Nucleus accumbens (tissue), 56 donors: ENCODE measurements around the gene PTPRS.
A peak's percentile ranks its signal among the peaks of the same experiment; 100 is the strongest.
"Not testable (repeated sequence)": the region's sequence is repeated elsewhere in the genome, so short reads cannot be mapped to it uniquely, and the experiment has no call there.

Experiments used
- DNase-seq, 56 donors: peaks; one replicate each; lab custom pipeline; 2025; lab: John Stamatoyannopoulos, UW

The PTPRS gene

DNA sequence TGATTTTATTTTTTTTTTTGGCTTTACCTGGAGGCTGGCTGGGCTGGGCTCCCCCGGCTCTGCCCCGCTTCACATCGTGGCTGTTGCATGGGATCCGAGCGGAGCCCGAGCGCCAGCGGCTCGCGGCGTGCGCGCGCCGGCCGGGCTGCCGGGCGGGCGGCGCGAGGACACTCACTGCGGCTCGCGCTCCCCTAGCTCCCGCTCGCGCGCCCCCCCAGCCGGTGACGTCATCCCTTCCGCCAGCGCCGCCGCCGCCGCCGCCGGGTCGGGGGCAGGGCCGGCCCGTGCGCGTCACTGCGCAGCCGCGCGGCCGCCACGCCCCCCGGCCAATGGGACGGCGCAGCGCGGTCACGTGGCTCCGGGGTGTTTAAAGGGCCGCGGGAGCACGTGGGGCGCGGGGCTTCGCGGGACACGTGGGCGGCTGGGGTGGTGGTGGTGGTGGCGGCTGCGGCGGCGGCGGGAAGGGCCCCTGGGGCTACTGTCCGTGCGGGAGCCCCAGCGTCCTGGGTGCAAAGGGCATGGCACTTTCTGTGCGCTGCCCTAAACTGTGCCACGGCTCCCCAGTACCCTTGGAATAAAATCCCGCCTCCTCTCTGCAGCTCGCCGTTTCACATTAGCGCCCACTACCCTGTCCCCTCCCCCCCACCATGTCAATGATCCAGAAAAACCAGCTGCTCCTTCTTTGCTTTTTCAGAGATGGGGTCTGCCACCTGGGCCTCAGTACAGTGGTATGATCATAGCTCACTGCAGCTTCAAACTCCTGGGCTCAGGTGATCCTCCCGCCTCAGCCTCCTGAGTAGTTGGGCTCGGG, at the start of gene PTPRS:
TSS of gene PTPRS (minus strand) at position 176 of the 811 bp plus-strand sequence. CDS start 54,672 bp downstream, outside the sequence.
- peak in 54 of 56 donors; percentile 40 to 92 (median 77) for DNase-seq

DNA sequence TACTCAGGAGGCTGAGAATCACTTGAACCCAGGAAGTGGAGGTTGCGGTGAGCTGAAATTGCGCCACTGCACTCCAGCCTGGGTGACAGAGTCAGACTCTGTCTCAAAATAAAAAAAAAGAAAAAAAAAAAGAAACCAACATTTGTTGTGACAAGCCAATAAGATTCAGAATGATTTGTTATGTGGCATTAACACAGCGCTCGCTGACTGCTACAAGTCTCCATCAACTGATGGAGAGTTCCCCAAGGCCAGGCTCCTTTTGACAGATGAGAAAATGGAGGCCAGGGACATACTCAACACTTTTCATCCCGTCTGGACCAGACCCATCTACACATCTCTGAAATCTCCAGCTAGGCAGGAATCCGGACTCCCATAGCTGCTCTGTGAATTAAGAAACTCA, 48.7 kb upstream of the PTPRS start:
- no peak for DNase-seq

GRCh38 chr19:5387472-5387871, 46.9 kb upstream of the PTPRS start:
- no peak for DNase-seq

DNA sequence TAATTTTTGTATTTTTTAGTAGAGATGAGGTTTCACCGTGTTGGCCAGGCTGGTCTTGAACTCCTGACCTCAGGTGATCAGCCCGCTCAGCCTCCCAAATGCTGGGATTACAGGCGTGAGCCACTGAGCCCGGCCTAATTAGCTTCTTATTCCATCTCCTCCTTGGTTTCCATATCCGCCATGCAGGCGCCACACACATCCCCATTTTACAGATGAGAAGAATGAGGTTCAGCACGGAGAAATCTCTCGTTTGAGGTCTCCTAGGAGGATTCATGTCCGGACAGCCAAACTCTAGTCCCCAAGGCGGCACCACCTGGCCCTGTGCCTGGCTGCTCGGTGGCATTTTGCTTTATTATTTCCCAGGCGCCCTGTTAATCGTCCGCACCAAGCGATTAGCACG, 46.2 kb upstream of the PTPRS start:
- no peak for DNase-seq

- not testable (repeated sequence) for DNase-seq
Observed at GRCh38 chr19:5381197-5381596, 40.6 kb upstream of the PTPRS start.

GRCh38 chr19:5380215-5380919, 39.8 kb upstream of the PTPRS start:
- no peak for DNase-seq

DNA sequence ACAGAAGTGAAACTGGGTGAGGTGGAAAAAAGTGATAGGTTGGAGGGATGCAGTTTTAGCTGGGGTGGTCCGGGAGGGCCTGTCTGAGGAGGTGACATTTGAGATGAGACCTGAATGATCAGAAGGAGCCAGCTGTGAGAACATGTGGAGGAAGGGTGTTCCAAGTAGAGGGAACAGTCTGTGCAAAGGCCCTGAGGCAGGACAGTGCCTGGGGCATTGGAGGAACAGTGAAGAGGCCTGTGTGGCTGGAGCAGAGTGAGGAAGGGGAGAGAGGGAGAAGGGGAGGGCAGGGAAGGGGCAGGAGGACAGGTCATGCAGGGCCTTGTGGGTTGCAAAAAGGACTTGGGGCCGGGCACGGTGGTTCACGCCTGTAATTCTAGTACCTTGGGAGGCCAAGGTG, 36.3 kb upstream of the PTPRS start:
- DNase-seq, result no peak

GRCh38 chr19:5372572-5373200, 32.1 kb upstream of the PTPRS start:
- DNase-seq, result no peak

GRCh38 chr19:5369962-5370367, 29.4 kb upstream of the PTPRS start:
- DNase-seq, result peak in 11 of 56 donors; percentile 1 to 58 (median 3)

DNA sequence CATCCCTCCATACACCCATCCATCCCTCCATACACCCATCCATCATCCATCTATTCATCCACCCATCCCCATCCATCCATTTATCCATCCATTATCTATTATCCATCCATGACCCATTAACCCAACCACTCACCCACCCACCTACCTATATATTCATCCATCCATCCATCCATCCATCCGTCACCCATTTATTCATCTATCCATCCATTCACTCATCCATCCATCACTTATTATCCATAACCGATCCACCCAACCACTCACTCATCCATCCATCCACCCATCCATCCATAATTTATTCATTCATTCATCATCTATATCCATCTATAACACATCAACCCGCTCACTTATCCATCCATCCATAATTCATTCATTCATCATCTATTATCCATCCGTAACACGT, 28.7 kb upstream of the PTPRS start:
- DNase-seq, result no peak

DNA sequence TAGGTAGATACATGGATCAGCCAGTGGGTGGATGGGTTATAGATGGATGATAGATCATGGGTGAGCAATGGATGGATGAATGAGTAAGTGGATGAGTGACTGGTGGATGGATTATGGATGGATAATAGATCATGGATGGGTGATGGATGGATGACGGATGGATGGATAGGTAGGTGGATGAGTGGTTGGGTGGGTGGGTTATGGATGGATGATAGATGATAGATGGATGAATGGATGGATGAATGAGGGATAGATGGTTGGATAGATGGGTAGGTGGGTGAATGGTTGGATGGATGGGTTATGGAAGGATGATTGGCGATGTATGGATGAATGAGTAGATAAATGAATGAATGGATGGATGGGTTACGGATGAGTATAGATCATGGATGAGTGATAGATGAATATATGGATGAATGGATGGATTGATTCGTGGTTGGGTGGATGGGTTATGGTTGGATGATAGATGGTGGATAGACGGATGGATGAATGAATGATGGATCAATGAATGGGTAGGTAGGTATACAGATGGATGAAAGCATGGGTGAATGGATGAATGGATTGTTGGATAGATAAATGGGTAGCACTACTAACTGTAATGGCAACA, 27.0 kb upstream of the PTPRS start:
- no peak for DNase-seq

DNA sequence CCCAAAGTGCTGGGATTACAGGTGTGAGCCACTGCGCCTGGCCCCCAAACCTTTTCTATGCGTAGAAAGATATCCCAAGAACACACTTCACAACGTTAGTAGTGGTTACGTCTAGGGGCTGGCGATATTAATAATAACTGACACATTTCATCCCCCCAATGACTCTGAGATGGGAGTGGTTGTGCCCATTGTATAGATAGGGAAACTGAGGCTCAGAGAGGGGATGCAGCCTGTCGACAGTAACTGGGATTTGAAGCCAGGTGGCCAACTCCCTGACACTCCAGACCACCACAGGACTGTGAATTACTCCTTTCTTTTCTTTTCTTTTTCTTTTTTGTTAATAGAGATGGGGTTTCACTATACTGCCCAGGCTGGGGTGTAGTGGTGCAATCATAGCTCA, 25.3 kb upstream of the PTPRS start:
- DNase-seq, result no peak

DNA sequence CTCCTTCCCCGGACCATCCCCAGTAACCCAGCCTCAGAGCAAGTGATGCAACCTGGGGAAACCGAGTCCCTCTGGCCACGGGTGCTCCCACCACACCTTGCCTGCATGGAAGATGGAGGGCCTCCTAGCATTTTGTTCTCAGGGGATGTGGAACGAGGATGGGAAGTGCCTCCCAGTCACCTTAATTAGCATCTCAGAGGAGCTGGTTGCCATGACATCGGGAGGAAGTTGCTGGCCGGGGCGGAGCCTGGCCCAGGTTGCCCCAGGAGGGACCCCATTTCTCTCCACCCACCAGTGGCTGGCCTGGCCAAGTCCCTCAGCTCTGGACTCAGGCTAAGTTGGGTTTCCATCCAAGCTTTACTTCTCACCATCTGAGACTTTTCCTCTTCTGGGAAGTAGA, 24.1 kb upstream of the PTPRS start:
- DNase-seq, result no peak

- not testable (repeated sequence) for DNase-seq
Observed at GRCh38 chr19:5361839-5362238, 21.2 kb upstream of the PTPRS start.

DNA sequence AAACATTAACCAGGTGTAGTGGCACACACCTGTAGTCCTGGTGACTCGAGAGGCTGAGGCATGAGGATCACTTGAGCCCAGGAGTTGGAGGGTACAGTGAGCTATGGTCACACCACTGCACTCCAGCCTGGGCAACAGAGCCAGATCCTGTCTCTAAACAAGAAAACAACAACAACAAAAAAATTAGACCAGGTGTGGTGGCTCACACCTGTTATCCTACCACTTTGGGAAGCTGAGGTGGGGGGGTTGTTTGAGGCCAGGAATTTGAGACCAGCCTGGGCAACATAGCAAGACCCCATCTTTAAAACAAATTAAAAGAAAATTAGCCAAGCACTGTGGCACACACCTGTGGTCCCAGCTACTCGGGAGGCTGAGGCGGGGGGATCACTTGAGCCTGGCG, 20.8 kb upstream of the PTPRS start:
- no peak for DNase-seq

- no peak for DNase-seq
Observed at GRCh38 chr19:5360003-5360780, 19.6 kb upstream of the PTPRS start.

- DNase-seq, result no peak
Observed at GRCh38 chr19:5358173-5358800, 17.7 kb upstream of the PTPRS start.

GRCh38 chr19:5357584-5357983, 17.0 kb upstream of the PTPRS start:
- DNase-seq, result no peak

- DNase-seq, result no peak
Observed at GRCh38 chr19:5356918-5357317, 16.3 kb upstream of the PTPRS start.

GRCh38 chr19:5356428-5356827, 15.8 kb upstream of the PTPRS start:
- peak in 2 of 56 donors; percentile 3 to 7 for DNase-seq
